ENCODE data around the gene AOC3.
"Not testable (repeated sequence)": the region's sequence is repeated elsewhere in the genome, so short reads cannot be mapped to it uniquely, and the experiment has no call there.

Gene AOC3

GRCh38 chr17:42844761-42845555 lies 6.0 kb upstream of the AOC3 start:
- DNase-seq = no peak

GRCh38 chr17:42845556-42845917 lies 5.5 kb upstream of the AOC3 start:
- DNase-seq = no peak

DNA sequence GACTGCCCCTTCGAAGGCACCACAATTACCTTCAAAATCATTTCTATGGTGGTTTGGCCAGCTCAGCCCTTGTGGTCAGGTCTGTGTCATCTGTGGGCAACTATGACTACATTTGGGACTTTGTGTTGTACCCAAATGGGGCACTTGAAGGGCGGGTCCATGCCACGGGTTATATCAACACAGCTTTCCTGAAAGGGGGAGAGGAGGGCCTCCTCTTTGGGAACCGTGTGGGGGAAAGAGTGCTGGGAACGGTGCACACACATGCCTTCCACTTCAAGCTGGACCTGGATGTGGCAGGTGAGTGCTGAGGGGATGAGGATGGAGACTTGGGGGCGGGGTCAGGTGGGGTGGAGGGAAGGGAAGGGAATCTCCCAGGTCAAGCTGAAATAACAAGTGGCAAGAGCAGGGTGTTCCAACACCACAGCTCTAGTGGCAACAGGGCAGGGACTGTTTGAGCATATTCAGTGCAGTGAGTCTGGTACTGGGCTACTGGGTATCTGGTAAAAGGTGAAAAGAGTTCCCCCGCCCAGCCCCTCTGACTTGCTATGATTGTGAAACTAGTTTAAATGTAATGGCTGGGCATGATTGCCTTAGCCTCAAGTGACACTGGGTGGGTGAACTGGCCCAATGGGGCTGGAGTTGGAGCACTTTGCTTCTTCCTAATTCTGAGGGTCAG lies 4.9 kb upstream of the AOC3 start:
- no peak for DNase-seq

DNA sequence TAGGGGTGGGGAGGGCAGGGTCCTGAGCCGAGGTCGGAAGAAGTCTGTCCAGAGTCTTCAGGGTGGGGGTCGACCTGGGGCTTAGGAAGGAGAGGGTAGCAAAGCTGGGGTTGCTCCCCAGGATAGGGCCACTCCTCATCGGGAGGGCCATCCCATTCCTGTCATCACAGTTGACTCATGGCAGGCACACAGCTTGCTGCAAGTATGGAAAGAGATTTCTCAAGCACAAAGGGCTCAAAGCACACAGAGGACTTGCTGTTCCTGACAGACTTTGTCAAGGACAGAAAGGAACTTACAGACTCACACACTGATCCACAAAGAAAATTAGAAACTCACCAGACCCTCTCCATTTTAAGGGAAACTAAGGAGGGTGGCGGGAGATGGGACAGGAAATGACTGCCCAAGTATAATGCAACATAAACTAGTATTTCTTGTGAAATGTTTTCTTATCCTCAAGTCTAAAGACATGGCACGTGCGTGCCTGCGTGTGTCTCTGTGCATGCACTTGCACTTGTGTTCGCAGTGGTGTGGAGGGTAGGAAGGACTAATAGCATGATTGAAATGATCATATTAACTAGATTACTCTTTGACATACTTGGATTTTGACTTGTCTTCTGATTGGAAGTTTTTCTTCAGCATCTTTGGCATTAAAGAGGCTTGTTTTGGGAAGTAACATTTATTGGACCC lies 4.3 kb upstream of the AOC3 start:
- DNase-seq = no peak

DNA sequence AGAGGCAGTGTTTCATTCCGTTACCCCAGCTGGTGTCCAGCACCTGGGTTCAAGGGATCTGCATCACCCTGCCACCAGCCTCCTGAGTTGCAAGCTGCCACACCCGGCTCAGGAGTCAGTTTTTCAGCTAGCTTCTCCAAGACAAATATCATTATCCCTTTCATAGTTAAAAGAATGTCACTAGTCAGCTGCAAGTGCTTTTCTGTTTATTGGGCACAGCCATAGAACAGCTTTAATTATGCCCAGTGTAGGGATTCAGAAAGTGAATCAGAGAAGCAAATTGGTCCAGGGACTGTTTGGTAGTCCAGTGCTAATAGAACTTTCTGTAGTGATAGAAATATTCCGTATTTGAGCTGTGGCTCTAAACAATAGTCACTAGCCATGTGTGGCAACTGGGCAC lies 2.9 kb upstream of the AOC3 start:
- no peak for DNase-seq

- DNase-seq = no peak
Measured at GRCh38 chr17:42849031-42849430, 2.0 kb upstream of the AOC3 start.

DNA sequence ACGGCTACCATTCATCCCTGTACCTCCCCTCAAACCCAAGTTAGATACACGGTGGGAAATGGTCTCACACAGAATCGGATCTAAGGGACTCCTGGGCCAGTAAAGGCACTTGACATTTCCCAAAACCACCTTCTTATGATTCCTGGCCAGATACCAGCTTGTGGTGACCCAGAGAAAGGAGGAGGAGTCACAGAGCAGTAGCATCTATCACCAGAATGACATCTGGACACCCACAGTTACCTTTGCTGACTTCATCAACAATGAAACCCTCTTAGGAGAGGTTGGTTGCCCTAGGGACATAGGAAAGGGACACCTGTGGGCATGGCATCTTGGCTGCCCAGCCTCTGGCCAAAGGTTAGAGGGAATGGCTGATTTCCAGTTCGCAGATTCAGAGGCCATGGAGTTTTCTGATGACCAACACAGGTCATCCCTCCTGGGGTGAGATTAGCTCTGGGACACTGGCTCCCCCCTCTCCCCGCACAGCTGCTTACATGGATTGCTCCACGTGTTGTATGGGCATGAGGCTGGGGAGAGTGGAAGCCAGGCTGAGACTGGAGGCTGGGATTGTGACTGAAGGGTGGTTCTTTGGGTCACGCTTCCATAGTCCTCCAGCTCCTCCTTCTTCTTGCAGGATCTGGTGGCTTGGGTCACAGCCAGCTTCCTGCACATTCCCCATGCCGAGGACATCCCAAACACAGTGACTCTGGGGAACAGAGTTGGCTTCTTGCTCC lies 1.4 kb upstream of the AOC3 start:
- DNase-seq = no peak

DNA sequence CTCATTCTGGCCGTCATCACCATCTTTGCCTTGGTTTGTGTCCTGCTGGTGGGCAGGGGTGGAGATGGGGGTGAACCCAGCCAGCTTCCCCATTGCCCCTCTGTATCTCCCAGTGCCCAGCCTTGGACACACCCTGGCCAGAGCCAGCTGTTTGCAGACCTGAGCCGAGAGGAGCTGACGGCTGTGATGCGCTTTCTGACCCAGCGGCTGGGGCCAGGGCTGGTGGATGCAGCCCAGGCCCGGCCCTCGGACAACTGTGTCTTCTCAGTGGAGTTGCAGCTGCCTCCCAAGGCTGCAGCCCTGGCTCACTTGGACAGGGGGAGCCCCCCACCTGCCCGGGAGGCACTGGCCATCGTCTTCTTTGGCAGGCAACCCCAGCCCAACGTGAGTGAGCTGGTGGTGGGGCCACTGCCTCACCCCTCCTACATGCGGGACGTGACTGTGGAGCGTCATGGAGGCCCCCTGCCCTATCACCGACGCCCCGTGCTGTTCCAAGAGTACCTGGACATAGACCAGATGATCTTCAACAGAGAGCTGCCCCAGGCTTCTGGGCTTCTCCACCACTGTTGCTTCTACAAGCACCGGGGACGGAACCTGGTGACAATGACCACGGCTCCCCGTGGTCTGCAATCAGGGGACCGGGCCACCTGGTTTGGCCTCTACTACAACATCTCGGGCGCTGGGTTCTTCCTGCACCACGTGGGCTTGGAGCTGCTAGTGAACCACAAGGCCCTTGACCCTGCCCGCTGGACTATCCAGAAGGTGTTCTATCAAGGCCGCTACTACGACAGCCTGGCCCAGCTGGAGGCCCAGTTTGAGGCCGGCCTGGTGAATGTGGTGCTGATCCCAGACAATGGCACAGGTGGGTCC lies 607 bp downstream of the AOC3 start:
- not testable (repeated sequence) for DNase-seq

GRCh38 chr17:42852351-42852750 lies 1.4 kb downstream of the AOC3 start:
- no peak for DNase-seq

GRCh38 chr17:42853004-42853403 lies 2.0 kb downstream of the AOC3 start:
- no peak for DNase-seq

DNA sequence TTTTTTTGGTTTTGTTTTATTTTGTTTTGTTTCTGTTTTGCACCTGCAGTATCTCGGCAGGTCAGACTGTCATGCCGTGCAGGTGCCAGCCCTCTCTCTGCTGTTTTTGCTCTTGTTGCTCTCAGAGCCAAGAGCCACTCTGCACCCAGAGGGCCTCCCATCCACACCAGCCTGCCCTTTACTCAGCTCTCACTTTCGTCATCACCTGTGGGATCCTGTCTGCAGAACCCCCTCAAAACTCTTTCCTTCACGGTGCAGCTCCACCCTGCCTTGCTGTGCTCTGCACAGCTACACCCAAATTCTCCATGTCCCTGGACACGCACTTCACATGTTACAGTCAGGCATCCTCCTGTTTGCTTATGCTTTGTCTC lies 2.6 kb downstream of the AOC3 start:
- no peak for DNase-seq

DNA sequence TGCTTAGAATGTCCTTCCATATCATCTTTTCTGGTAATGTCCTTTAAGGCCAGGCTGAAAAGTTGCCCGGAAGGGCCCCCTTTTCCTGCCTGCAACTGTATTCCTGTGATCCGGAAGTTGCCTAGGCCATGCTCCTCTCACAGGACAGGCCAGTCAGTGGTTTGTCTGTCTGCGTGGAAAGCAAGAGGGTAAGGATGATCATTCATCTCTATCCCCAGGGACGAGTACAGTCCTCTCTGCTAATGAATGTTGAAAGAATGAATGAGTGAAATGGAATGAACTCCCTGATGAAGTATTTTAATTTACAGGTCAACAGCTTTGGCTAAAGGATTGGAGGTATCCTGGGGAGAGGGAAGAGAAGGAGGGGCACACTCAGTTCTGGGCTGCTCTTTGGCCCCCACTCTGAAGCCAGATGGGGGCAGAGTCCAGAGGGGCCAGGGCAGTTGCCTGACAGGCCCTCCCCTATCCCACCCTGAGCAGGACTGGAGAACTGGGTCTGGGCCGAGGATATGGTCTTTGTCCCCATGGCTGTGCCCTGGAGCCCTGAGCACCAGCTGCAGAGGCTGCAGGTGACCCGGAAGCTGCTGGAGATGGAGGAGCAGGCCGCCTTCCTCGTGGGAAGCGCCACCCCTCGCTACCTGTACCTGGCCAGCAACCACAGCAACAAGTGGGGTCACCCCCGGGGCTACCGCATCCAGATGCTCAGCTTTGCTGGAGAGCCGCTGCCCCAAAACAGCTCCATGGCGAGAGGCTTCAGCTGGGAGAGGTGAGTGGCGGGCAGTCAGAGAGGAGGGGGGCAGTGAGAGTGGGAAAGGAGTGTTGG lies 3.2 kb downstream of the AOC3 start:
- DNase-seq = no peak

DNA sequence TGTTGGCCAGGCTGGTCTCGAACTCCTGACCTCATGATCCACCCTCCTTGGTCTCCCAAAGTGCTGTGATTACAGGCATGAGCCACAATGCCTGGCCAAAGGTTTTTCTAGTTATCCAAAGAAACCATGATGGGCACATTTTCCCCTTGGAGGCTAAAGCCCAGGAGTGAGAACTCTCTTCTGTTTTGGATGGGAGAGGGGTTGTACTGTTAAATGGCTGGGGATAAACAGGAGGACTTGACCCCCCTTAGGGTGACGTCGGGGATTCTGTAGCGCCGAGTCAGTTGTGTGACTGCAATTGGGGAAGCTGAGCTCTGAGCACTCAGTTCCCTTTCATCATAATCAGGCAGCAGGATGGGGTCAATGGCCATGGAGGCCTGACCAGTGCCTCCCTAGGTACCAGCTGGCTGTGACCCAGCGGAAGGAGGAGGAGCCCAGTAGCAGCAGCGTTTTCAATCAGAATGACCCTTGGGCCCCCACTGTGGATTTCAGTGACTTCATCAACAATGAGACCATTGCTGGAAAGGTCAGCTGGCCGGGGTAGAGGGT lies 4.1 kb downstream of the AOC3 start:
- no peak for DNase-seq

GRCh38 chr17:42856093-42856492 lies 5.1 kb downstream of the AOC3 start:
- DNase-seq = not testable (repeated sequence)

- DNase-seq = not testable (repeated sequence)
Measured at GRCh38 chr17:42856516-42856915, 5.5 kb downstream of the AOC3 start.

DNA sequence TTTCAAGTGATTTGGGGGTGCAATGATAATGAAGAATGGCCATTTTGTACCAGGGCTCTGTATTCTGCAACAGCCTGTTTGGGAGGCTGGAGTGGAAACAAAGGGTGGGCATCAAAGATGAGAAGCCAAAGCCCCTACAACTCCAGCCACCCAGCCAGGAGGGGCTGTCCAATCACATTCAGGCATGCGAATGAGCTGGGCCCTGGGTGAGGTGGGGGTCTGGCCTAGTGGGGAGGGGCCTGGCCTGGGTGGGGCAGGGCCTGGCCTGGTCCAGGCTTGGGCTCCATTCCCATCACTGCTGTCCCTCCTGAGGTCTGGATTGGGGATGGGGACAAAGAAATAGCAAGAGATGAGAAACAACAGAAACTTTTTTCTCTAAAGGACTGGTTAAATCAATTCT lies 6.4 kb downstream of the AOC3 start:
- DNase-seq = no peak

DNA sequence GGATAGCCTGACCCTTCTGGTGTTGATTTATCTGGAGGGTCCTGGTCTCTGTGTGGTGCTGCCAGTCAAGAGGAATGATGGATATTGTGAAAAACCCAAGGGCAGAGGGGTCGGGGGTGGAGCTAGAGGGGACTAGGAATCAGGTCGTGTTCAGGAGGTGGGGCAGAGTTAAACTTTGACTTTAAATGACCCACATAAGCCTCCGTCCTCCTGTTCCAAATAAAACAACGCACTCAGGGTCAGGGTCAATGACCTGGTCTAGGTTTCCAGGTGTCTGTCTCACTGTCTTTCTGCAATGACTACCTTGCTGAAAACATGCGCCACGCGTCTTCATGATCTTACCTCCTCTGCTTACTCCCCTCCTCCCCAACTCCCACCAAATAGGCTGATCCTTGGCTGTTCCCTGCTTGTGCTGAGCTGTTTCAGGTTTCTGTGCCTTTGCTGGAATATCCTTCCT lies 14.7 kb downstream of the AOC3 start:
- DNase-seq = no peak

DNA sequence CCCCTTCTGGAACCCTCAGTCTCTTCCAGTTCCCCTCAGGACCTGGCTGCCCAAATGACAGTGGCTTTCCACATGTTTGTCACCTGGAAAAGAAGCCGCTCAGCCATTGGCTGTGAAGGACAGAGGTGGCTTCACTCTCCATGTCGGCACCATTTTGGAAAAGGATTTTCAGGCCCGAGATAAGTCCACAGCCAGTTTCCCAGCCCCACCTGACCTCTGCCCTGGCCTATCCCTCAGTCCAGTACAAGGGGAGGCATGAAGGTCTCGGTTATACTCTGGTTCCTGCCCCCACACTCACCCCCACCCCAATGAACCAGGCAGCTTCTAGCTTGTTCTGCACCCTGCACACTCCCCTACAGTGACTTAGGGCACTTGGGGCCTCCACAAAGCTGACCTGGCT lies 15.2 kb downstream of the AOC3 start:
- DNase-seq = no peak

- DNase-seq = no peak
Measured at GRCh38 chr17:42866631-42867575, 15.9 kb downstream of the AOC3 start.
